ENCODE measurements around the gene LASP1NB.
A peak's percentile ranks its signal among the peaks of the same experiment; 100 is the strongest.

Gene LASP1NB

DNA sequence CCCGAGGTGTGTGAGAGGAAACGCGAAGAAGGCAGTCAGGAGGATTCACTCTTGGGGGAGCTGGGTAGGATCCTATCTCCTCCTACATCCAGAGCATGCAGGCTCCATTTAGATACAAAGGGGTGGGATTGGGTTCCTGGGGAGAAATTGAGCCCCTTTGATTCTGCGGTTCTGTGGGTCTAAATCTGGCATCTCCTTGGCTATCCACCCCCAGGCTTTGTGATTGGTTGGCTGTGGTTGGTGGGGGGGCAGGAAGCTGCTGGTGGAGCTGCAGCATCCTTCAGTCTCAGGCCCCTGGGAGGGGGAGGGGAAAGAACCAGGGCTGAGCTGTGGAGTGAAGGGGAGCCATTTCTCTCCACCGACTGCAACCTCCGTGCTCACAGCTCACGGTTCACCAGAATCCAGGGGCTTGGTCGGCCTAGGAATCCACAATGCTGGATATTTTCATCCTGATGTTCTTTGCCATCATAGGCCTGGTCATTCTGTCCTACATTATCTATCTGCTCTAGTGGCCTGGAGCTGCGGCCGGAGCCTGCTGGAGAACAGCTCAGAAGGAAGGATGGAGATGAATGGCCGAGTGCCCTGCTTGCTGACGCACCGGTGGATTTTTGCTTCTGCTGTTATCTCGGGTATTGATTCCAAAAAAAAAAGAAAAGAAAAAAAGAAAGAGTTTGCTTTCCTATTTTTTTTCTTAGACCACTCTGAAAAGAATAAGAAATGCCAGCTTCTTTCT is at the start of gene LASP1NB:
LASP1NB (plus strand) TSS at position 352 of the 733 bp plus-strand sequence.
- peak; percentile 70 for DNase-seq (ENCODE audit: low spot score)

DNA sequence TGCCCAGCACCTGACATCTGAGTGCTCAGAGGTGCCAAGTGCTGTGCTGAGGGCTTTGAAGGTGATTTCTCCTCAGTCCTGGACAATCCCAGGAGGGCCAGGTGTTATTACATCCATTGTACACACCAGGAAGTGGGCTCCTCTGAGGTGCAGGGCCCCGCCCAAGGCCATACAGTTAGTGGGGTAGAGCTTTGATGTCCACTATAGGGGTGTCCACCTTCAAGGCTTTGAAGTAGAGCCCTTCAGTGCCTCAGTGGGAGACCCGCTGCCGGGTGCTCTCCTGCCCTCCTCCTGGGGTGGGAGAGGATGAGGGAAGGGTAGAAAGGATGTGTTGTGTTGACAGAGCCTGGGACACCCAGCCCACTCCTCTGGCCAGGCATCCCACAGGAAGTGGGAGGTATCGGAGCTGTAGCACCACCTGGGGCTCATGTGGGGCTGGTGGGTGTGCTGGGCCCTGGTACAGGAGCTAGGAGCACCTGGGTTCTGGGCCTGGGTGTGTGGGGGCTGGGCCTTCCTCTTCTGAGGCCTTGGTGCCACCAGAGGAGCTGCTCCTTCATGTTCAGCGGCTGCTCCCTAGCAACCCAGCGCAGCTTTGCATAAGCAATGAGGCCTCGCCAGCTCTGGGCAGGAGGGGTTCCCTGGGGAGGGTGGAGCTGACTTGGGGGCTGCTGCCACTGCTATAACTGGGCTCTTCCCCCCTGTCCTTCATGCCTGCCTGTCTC is 48.1 kb upstream of the LASP1NB start:
- no peak for DNase-seq (ENCODE audit: low spot score)

DNA sequence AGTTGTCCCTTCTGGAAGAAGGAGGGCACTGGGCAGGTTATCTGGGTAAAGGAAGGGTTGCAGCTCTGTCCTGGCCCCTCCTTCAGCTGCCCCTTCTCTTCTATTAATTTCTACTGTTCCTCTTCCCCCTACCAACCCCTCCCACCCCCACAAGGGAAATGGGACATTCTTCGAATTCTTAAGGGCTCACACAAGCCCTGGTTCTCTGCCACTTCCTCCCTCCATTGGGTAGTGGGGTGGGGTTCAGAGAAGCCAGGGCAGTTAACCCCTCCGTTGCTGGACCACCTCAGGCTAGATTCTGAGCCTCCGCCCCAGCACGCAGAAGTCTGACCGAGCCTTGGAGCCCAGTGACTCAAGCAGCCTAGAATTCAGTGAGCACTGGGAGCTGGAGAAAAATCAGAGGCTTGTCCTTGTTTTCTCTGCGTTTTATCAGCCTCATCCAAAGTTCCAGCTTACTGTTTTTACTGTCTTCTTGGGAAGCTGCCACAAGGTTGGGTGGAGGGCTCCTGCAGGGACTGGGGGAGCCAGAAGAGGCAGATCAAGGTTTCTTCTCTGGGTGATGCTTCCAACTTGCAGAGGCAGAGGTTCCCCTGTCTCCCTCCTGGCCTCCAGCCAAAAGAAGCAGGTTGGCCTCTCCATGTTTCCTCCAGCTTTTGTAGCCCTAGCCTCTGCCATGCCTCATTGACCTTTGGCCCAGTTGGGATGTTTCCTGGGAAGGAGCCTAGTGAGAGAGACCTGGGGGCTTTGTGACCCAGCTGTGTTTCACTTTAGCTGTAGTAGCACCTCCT is 45.3 kb upstream of the LASP1NB start:
- DNase-seq (ENCODE audit: low spot score): peak; percentile 85

DNA sequence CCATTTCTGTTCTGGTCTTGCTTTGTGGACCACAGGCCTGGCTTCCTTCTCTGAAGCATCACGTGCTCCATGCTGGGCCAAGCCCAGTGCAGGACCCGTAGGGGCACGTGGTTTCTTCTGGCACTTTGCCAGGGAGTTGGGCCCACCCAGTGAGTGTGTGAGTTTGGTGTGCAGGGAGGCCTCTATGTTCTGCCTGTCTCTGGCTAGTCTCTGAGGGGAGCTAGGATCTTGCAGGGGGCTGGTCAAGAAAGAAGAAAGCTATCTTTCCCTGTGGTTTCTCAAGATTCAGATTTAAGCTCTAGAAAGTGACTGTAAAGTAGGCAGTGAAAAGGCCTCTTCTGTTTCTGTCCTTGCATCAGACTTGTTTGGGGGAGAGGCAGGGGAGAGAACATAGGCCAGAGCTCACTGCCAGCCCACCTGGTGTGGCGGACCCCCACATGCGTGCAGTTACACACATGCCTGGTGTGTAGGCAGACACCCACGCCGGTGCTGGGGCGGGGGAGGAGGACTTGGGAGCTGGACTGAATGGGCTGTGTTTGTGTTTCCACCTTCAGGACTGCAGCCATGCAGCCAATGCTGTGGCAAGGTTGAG is 43.7 kb upstream of the LASP1NB start:
- DNase-seq (ENCODE audit: low spot score): peak; percentile 55

DNA sequence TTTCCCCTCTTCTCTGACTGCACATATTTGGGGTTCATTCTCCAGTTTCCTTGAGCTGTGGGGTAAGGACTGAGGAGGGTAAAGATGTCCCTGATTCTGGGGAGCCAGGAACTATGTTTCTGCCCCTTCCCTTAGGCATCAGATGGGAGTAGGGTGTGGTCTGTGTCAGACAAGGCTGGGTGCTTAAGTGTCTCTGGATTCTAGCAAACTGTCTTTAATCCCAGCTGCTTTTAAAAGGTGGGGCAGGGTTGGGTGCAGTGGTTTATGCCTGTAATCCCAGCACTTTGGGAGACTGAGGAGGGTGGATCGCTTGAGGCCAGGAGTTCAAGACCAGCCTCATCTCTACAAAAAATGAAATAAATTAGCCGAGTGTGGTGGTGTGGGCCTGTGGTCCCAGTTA is 42.5 kb upstream of the LASP1NB start:
- DNase-seq (ENCODE audit: low spot score): no peak

DNA sequence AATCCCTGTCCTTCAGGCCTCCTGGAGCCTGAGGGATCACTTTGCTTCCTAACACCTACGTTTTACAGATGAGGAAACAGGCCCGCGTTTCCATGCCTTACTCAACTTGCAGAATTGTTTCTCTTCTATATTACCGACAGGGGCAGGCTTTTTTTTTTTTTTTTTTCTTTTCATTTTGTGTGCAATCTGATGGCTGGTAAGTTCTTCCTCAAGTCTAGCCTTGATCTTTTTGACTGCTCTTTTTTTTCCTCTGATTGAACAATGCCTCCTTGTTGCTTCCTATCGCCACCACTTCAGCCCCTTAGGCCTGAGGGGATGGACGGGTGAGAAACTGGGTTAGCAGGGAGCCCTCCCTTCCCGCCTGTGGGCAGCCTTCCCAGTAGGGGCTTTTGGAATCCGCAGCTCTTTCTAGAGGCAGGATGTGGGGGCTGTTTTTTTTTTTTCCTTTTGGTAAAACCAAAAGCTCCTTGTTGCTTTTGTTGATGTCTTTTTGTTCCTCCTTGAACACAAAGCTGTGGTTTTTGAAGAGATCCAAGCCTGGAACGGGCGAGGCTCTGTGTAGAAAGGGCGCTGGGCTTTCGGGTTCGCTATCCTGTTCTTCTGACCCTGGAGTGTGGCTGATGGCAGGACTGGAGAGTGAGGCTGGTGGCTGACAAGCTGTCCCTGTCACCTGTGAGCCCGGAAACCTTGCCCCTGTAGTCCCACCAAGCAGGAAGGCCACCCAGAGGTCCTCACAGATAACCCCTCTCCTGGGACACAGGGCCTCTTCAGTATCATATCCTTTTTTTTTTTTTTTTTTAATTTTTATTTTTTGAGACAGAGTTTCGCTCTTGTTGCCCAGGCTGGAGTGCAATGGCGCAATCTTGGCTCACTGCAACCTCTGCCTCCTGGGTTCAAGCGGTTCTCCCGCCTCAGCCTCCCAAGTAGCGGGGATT is 41.6 kb upstream of the LASP1NB start:
- no peak for DNase-seq (ENCODE audit: low spot score)

DNA sequence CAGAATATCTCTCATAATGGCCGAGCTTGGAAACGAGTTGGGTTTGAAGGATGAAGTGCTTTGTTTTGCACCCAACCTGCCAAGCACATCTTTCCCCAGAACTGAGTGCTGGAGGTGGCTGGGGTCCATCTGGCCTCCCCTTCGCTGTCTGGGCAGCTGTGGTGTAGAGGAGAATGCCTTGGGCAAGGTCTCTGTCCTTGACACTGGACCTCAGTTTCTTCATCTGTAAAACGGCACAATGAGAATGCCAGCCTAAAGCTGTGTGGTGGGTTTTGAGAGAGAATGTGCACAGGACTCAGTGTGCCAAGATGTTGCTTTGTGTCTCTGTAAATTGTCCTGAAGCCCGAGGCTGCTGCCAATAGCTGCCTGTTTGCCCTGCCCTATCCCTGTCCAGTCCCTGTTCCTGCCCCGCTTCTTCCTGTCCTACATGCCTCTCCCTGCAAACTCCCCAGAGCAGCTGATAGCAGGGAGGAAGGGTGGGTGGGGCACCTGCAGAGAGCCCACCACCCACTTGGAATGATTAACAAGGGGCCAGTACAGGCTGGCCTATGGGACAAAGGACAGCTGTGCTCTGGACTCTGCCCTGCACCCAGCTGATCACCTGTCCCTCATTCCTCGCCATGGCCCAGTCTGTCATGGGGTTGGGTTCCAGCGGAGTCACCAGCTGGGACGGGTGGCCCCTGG is 40.2 kb upstream of the LASP1NB start:
- DNase-seq (ENCODE audit: low spot score): no peak

DNA sequence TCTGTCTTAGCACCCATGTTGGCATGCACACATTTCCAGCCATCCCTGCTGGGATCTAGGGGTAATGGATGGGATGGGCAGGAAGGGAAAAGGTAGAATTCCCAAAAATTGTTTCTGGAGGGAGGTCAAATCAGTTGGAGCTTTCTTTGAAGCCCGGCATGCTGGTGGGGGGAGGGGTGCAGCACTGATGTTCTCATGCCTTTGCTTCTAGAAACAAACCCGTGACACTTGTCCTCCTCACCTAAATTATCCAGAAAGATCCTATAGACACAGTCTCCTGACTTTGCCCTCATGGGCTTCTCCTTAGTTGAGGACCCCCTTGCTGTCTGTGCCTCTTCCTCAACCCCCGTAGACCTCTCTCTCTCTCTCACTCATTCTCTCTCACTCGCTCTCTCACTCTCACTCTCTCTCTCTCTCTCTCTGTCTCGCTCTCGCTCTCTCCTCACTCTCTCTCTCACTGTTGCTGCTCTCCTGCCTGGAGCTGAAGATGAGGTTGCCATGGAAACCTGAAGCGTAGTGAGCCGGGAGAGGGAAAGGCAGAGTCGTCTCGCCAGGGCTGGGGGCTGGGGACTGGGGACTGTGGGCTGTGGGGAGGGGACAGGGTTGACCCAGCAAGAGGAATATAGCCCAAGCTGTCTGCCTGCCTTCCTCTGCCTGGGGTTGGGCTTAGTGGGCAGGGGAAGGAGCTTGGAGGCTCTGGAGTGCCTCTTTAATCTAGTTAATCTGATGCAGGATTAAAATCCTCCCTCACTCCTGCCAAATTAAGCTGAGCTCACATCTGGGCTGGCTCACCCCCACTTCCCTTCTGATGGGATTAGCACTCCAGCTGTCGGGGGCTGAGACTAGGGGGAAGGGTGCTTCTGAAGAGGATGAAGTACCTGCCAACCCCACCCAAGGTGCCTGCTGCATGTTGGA is 39.4 kb upstream of the LASP1NB start:
- DNase-seq (ENCODE audit: low spot score): no peak

DNA sequence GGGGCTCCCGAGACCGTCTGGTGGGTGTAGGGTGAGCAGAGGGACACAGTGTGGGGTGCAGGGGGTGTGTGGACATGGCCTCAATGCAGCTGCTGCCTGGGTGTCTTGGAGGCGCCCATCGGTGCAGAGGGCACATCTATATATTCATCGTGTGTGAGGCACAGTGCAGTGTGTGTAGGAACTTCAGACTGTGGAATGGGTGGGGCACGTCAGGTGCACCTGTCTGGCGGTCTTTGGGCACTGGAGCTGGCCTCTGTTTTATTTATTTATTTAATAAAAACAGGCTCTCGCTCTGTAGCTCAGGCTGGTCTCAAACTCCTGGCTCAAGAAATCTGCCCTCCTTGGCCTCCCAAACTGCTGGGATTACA is 38.8 kb upstream of the LASP1NB start:
- DNase-seq (ENCODE audit: low spot score): no peak

DNA sequence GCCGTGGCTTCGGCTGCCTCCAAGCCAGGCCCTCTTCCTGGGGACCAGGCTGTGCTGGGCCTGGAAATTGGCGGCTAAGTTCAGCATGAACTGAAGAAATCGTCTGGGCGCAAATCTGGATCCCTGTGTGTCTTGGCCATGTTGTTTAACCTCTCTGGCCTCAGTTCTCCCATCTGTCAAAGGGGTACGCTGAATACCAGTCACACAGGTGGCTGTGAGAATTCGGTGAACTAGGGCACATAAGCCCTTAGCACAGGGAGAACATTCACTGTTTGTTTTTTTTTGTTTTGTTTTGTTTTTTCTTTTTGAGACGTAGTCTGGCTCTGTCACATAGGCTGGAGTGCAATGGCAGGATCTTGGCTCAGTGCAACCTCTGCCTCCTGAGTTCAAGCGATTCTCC is 36.6 kb upstream of the LASP1NB start:
- DNase-seq (ENCODE audit: low spot score): no peak

DNA sequence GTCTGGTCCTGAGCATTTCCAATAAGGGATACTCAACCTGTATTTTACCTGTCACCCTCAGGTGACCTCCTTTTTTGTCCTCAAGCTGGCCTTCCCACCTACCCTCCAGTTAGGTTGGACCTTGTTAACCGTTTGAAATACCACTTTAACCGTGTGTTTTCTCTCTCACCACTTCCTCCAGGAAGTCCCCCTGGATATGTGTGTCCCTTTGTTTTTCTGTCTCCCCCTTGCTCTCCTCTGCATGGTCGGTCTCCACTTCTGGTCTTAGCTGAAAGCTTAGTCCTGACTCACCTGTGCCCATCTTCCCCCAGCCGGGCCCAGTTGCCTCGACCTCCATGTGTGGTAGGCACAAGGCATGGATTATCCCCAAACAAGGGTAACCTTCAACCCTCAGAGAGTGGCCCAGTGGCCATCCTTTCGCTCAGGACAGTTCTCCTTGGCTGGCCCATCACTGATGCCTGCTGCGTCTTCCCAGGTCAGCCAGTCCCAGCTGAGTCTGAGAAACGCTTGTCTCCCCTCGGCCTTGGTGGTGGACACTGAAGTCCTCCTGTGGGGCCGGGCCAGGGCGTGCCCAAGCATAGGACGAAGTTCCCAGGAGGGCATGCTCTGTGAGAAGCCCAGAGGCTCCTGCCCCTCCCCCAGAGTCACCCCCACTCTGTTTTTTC is 35.5 kb upstream of the LASP1NB start:
- DNase-seq (ENCODE audit: low spot score): no peak

DNA sequence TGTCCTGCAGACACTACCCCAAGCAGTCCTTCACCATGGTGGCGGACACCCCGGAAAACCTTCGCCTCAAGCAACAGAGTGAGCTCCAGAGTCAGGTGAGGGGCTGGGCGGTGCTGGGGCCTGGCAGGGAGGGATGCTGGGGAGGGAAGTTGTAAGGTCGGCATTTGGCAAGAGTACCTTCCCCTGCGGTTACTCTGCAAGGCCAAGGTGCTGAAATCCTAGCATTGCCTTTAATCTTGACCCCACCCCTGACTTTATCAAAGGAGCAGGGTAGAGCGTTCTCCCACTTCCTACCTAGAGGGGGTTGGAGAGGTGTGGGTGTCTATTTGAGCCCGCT is 35.0 kb upstream of the LASP1NB start:
- DNase-seq (ENCODE audit: low spot score): no peak

DNA sequence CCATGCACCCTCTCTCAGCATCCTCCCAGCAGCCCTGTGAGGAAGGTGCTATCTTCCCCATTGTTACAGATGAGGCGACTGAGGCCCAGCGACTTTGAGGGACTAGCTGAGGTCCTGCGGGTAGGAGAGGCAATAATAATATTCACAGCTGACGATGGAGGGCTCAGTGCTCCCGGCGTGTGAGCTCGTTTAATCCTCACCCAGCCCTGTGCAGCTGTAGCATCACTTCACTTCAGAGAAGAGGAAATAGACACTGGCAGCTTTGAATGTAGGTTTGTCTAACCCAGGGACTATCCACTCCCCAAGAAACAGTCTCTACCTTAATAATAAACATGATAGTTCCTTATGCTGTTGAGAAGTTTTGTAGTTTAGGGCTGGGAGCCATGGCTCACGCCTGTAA is 34.0 kb upstream of the LASP1NB start:
- no peak for DNase-seq (ENCODE audit: low spot score)

DNA sequence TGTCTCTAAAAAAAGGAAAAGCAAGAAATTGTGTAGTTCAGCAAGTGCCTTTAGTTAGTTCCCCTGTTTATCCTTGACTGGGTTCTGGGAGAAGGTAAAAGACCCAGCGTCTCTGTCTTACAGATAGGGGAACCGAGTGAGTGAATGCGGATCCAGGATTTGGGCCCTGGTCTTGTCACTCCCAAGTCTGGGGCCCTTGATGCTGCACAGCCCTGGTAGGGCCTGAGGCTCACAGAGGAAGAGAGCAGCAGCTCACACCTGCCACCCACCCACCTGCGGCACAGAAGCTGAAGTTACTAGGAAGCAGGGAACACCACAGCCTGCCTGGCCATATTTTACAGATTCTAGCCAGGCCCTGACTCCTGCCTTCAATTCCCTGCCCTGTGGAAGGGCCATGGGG is 33.3 kb upstream of the LASP1NB start:
- DNase-seq (ENCODE audit: low spot score): no peak

DNA sequence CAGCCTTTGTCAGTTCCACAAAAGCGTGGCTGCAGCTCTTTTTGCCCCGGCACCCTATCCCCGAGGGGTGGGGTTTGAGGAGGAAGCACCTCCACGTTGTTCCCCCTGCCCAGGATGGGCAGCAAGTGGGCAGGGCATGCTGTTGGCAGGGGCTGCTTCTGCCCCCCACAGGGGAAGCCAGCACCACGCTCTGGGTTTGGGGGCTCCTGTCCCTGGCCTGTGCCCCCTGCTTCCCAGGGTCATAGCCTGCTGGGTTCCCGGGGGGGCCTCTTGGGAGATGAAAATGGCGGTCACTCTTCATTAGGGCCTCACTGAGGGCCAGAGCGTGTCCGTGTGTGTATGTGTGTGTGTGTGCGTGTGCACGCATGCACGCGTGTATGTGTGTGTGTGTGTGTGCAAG is 32.8 kb upstream of the LASP1NB start:
- DNase-seq (ENCODE audit: low spot score): no peak

DNA sequence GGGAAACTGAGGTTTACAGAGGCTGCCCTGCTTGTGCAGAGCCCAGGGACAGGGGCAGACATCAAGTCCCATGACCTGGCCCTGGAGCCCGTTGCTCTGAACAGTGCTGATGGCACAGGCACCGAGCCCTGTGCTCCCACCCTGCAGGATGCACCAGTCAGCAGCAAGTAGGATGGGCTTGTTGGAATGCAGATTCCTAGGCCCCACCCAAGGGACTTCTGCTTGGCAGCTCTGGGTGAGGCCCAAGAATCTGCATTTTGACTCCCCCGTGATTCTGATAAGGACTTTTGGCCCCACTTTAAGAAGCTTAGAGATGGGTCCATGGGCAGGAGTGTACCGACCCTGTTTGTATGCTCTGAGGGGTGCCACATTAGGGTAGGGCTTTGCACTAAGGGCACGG is 32.3 kb upstream of the LASP1NB start:
- DNase-seq (ENCODE audit: low spot score): no peak

DNA sequence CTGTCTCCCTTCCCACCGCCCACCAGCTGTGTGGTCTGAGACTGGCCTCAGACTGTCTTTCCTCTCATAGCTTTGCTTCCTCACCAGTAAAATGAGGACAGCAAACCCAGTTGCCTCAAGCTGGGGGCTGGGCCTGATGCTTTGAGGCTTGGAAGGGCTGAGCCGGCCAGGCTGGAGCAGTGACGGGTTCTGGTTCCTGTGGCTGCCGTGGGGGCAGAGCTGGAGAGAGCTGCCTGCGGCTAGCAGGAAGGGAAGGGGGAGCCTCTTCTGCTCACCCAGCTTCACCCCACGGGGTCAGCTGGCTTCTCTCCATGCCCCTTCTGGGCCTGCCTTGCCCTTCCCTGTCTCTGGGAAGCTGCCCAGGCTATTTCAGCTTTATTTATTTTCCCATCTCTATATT is 31.8 kb upstream of the LASP1NB start:
- no peak for DNase-seq (ENCODE audit: low spot score)

DNA sequence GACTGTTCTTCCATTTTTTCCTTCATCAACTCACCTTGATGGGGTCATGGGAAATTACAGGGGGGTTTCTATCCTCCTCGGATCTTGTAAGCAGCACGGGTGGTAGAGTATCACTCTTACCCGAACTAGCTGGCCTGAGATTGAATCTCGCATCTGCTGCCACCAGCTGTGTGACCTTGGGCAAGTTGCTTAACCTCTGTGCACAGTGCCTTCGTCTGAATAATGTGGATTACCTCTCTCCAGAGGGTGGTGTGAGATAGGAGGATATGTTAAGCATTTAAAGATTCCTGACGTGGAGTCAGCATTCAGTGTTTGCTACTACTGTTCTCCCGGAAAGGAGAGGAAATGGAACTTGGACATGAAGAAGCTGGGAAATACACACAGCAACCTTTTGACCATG is 31.1 kb upstream of the LASP1NB start:
- DNase-seq (ENCODE audit: low spot score): no peak

DNA sequence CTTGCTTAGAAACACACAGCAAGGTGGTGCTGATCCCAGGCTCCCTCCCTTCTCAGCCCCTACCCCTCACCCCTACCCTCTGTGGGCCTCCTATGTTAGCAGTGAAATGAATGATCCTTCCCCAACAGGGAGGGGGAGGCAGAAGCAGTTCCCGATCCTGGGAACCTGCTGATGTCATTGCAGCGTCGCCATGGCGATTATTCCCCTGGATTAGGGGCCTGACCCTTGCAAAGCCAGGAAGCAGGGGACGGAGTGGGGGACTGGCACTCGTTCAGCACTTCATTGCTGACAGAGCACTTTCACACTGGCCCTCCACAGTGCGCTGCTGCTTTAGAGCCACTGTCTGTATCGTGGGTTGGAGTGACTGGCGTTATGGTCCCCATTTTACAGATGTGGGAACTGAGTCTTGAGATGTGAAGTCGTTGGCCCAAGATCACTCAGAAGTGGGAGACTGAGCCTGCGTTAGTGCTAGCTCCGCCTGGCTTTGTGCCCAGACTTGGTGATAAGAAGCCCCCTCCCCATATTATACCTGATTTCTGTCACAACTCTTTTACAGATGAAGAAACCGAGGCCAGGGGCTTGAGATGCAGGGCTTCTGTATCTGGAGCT is 29.0 kb upstream of the LASP1NB start:
- DNase-seq (ENCODE audit: low spot score): no peak

Data from AG08396 (cell line).